ENCODE measurements around the gene CEACAM20.
A peak's percentile ranks its signal among the peaks of the same experiment; 100 is the strongest.

CEACAM20 gene

DNA sequence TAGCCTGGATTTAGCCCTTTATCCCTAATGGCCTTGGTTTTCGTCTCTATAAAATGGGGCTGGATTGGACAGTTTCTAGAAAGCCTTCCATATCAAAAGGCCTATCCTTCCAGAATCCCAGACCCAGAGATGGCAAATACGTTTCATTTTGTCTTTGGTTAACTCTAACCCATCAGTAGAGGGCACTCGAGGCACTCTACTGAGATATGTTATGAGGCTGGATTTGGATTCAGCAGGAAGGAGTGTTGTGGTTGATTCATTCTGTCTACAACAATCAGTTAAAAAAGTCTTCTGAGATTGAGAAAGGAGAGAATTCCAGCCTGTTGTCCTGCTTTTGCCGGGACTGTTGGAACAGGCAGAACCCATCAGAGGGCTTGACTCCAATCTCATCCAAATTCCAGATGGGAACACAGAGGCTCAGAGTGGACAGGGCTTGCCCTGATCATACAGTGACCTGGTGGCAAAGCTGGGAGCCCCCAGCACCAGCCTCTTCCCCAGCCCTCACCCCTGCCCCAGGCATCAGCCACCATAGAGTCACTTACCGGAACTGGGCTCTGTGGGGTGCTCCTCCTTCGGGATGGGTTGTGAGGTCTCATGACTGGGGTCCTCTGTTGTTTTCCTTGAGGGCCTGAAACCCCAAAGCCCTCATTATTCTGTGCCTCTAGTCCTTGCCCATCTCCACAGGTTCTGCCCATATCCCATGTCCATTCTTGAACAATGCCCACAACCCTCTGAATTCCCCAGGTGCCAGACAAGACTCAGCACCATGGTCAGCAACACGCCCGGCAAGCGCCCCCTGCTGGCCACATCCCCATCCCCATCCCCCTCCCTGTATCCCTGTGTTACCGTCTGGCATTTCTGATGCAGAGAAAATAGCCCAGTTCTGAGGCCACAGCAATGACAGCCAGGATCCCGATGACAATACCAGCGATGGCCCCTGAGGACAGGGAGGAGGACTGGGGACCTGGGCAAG is 16.9 kb downstream of the CEACAM20 start:
- TF ChIP-seq, protein P1, sequence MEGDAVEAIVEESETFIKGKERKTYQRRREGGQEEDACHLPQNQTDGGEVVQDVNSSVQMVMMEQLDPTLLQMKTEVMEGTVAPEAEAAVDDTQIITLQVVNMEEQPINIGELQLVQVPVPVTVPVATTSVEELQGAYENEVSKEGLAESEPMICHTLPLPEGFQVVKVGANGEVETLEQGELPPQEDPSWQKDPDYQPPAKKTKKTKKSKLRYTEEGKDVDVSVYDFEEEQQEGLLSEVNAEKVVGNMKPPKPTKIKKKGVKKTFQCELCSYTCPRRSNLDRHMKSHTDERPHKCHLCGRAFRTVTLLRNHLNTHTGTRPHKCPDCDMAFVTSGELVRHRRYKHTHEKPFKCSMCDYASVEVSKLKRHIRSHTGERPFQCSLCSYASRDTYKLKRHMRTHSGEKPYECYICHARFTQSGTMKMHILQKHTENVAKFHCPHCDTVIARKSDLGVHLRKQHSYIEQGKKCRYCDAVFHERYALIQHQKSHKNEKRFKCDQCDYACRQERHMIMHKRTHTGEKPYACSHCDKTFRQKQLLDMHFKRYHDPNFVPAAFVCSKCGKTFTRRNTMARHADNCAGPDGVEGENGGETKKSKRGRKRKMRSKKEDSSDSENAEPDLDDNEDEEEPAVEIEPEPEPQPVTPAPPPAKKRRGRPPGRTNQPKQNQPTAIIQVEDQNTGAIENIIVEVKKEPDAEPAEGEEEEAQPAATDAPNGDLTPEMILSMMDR (conservative IDR thresholded peaks at IDR 0.05; ENCODE audit: low read length), result peak; percentile 60
- DNase-seq (ENCODE audit: low read depth), result peak; percentile 60
- H3K4me3 ChIP-seq (ENCODE audit: low read length), result no peak overlapping the region

DNA sequence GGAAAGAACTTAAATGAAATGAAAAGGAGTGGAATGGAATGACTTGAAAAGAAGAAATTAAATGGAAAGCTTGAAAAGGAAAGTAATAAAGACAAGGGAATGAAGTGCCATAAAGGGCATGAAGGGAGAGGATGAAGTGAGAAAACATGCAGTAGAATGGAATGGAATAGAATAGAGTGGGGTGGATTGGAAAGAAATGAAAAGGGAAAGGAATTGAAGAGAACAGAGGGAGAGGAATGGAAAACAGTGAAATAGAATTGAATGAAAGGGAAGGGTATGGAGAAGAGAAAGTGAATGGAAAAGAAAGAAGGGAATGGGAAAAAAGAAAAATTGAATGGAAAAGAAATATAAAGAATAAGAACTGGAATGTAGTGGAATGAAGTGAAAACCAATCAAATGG is 20.0 kb downstream of the CEACAM20 start:
- DNase-seq (ENCODE audit: low read depth), result no peak
- H3K4me3 ChIP-seq (ENCODE audit: low read length), result no peak overlapping the region
- TF ChIP-seq, protein P1 (conservative IDR thresholded peaks at IDR 0.05; ENCODE audit: low read length), result no peak

DNA sequence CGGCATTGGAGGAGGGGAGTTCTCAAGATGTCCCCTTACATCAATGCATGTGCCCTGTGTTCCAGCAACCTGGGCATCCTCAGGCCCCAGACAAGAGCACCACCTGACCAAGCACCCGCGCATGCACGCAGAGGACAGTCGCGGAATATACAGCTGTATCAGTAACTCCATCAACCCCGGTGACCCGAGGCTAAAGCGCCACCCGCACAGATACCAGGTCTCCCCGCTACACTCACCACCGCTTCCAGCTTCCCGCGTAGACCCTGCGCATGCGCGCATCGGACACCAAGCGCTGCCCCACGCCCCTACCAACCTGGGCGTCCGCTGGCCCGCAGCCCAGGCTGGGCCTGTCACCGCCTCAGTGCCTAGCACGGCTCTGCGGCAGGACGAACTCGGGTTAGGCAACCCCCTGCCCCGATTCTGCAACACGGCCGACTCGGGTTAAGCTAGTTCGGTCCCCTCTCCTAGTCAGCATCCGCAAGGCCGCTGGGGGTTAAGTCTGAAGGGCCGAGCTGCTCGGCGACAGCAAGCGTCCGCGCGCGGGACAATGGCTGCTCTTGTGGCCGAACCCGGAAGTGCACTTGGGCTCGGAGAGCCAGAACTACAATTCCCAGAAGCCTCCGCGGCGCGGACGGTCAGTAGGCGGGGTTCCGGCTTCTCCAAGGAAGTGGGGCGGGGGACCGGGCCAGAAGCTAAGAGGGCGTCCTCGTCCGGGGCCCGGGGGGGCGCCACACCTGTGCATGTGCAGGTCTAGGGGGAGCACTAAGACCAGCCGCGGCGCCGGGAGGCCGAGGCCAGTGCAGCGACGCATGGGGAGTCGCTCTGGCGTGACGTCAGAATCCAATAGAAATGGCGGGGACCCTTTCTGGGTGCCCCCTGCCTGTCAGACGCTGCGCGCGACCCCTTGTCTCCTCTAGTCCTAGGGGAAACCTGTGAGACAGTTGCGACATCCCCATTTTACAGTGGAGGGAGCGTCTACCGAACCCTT is 29.2 kb downstream of the CEACAM20 start, which contains the start of gene ZNF180:
ZNF180 (minus strand) TSS at position 561 of the 988 bp plus-strand sequence. CDS start 3,188 bp downstream, outside the sequence.
- TF ChIP-seq, protein P1 (conservative IDR thresholded peaks at IDR 0.05; ENCODE audit: low read length), result peak; percentile 41
- H3K4me3 ChIP-seq (ENCODE audit: low read length), result peak within 1 kb of the TSS; percentile 96
- peak; percentile 91 for DNase-seq (ENCODE audit: low read depth)

DNA sequence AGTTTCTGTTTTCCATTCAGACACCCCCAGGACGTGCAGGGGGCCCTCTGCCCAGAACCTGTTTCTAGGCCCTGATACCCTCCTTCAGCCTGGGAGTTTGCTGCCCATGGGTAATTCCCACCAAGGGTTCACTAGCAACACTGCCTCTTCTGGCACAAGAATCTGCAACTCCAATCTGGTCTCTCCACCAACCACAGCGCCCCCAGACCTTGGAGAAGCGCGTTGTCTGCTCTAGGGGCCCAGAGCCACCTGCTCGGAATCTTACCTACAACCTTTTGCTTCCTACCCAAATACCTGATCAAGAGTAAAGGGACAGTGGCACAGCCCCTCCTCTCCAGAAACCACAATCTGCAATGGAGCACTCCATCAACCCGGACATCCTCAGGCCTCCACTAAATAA is 29.9 kb downstream of the CEACAM20 start:
- DNase-seq (ENCODE audit: low read depth), result no peak
- TF ChIP-seq, protein P1 (conservative IDR thresholded peaks at IDR 0.05; ENCODE audit: low read length), result no peak
- H3K4me3 ChIP-seq (ENCODE audit: low read length), result peak overlapping the region; percentile 96

DNA sequence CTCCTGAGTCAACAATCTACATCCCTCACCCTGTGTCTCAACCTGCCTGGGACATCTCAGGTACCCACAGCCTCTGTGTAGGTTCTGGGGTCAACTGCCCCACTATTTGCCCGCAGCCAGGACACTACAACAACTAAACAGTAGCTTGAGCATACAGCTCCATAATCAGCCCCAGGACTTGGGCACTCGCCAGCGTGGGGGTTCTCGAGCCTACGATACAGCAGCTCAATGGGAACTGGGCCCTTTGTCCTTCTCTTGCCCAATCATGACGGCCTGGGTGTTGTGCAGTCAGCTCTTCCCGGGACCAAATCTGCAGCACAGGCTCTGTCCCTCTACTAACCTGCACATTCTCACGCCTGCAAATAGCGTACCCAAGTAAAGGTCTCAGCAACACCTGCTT is 30.5 kb downstream of the CEACAM20 start:
- H3K4me3 ChIP-seq (ENCODE audit: low read length), result peak overlapping the region; percentile 18; the same call in 1 of the 2 replicates
- TF ChIP-seq, protein P1 (conservative IDR thresholded peaks at IDR 0.05; ENCODE audit: low read length), result no peak
- no peak for DNase-seq (ENCODE audit: low read depth)

DNA sequence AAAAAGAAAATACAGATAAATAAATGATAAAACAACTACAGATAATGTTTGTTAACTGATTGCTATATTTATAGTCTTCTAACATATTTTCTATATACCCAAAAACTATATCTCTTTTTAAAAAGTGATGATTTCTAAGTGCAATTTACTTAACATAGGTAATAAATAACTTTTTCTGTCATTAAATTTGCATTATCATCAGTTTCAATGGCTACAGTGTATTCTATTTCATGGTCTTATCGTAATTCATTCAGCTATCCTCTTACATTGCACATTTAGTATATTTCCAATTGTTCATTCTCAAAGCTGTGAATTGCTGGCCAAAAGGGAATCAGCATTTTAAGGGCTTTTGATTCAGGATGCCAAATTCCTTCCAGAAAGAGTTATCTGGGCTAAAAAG is 32.8 kb downstream of the CEACAM20 start:
- no peak overlapping the region for H3K4me3 ChIP-seq (ENCODE audit: low read length)
- no peak for DNase-seq (ENCODE audit: low read depth)
- TF ChIP-seq, protein P1 (conservative IDR thresholded peaks at IDR 0.05; ENCODE audit: low read length), result no peak

Measured in AG10803 (cell line).